ENCODE measurements around the gene EPX. TPM values are rescaled to one million over a fixed set of nuclear protein-coding genes. Genes with fewer than 3 reads are reported as not detected.

EPX gene
- polyA plus RNA-seq, 1 donor from 2014 or later = not detected

DNA sequence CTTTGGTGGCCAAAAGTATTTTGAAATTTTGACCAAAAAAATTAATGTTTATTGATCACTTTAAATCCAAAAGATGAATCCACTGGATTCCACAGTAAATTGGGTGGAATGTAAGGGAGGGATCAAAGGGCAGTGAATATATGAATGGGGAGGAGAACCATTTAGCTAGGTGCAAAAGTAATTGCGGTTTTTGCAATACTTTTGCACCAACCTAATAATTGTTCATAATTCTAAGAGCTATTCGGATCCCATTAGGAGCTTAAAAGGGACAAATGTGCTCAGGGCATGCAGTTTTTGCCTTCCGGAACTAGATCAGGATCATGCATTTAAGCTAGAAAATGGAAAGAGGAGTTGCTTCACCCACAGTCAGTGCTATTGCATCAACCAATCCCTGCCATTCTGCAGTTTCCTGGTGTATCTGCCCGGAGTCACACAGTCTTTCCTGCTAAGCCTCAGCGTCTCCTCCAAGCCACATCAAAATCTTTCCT, 45.7 kb downstream of the EPX start, which contains the start of gene LPO:
Gene LPO (plus strand): TSS at position 438 of the 488 bp plus-strand sequence. CDS start 4,396 bp downstream, outside the sequence.
- no peaks in the 10 kb centered on the region for H4K20me1 ChIP-seq (ENCODE audit: insufficient read depth)
- no peak within 1 kb of the TSS for H3K4me3 ChIP-seq (ENCODE audit: low read length)
- TF ChIP-seq MXI1 (conservative IDR thresholded peaks at IDR 0.05; ENCODE audit: poor library complexity, severe bottlenecking) (no peak), TAF1 (IDR thresholded peaks at IDR 0.05; ENCODE audit: low read depth) (no peak), SMC3 (conservative IDR thresholded peaks at IDR 0.05; ENCODE audit: poor library complexity) (no peak), RAD21 (conservative IDR thresholded peaks at IDR 0.05) (no peak), EZH2 (IDR thresholded peaks at IDR 0.05; ENCODE audit: borderline replicate concordance, insufficient read depth, low read length, poor library complexity, severe bottlenecking) (no peak), POLR2AphosphoS5 (IDR thresholded peaks at IDR 0.05) (no peak), EP300 (conservative IDR thresholded peaks at IDR 0.05; ENCODE audit: poor library complexity, severe bottlenecking) (no peak)
- TF ChIP-seq, protein P1, sequence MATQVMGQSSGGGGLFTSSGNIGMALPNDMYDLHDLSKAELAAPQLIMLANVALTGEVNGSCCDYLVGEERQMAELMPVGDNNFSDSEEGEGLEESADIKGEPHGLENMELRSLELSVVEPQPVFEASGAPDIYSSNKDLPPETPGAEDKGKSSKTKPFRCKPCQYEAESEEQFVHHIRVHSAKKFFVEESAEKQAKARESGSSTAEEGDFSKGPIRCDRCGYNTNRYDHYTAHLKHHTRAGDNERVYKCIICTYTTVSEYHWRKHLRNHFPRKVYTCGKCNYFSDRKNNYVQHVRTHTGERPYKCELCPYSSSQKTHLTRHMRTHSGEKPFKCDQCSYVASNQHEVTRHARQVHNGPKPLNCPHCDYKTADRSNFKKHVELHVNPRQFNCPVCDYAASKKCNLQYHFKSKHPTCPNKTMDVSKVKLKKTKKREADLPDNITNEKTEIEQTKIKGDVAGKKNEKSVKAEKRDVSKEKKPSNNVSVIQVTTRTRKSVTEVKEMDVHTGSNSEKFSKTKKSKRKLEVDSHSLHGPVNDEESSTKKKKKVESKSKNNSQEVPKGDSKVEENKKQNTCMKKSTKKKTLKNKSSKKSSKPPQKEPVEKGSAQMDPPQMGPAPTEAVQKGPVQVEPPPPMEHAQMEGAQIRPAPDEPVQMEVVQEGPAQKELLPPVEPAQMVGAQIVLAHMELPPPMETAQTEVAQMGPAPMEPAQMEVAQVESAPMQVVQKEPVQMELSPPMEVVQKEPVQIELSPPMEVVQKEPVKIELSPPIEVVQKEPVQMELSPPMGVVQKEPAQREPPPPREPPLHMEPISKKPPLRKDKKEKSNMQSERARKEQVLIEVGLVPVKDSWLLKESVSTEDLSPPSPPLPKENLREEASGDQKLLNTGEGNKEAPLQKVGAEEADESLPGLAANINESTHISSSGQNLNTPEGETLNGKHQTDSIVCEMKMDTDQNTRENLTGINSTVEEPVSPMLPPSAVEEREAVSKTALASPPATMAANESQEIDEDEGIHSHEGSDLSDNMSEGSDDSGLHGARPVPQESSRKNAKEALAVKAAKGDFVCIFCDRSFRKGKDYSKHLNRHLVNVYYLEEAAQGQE (IDR thresholded peaks at IDR 0.05; ENCODE audit: borderline replicate concordance) = no peak
- TF ChIP-seq, protein P2, sequence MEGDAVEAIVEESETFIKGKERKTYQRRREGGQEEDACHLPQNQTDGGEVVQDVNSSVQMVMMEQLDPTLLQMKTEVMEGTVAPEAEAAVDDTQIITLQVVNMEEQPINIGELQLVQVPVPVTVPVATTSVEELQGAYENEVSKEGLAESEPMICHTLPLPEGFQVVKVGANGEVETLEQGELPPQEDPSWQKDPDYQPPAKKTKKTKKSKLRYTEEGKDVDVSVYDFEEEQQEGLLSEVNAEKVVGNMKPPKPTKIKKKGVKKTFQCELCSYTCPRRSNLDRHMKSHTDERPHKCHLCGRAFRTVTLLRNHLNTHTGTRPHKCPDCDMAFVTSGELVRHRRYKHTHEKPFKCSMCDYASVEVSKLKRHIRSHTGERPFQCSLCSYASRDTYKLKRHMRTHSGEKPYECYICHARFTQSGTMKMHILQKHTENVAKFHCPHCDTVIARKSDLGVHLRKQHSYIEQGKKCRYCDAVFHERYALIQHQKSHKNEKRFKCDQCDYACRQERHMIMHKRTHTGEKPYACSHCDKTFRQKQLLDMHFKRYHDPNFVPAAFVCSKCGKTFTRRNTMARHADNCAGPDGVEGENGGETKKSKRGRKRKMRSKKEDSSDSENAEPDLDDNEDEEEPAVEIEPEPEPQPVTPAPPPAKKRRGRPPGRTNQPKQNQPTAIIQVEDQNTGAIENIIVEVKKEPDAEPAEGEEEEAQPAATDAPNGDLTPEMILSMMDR (IDR thresholded peaks at IDR 0.05; ENCODE audit: poor library complexity, severe bottlenecking) = no peak
- no peaks in the 10 kb centered on the region for H3F3A ChIP-seq (ENCODE audit: insufficient read depth, low read length, poor library complexity, severe bottlenecking)
- no peaks in the 10 kb centered on the region for H3K9me2 ChIP-seq (ENCODE audit: insufficient read depth, low read length)
- H3K27ac ChIP-seq (ENCODE audit: low read length) = no peak within 1 kb of the TSS
- H3K9ac ChIP-seq (ENCODE audit: low read length) = no peak within 1 kb of the TSS
- H3K36me3 ChIP-seq (ENCODE audit: insufficient read depth, low read length) = no peaks in the 10 kb centered on the region
- no peaks in the 10 kb centered on the region for H3K9me3 ChIP-seq (ENCODE audit: low read length)
- no peaks in the 10 kb centered on the region for H3K79me2 ChIP-seq (replicated peaks; ENCODE audit: insufficient read depth, low read length)
- peaks cover 3% of the 10 kb centered on the region for H3K27me3 ChIP-seq (ENCODE audit: insufficient read depth, low read depth, low read length)
- H3K4me2 ChIP-seq (ENCODE audit: low read length) = no peak within 1 kb of the TSS
- H2AFZ ChIP-seq (ENCODE audit: low read depth, low read length) = no peak within 1 kb of the TSS

DNA sequence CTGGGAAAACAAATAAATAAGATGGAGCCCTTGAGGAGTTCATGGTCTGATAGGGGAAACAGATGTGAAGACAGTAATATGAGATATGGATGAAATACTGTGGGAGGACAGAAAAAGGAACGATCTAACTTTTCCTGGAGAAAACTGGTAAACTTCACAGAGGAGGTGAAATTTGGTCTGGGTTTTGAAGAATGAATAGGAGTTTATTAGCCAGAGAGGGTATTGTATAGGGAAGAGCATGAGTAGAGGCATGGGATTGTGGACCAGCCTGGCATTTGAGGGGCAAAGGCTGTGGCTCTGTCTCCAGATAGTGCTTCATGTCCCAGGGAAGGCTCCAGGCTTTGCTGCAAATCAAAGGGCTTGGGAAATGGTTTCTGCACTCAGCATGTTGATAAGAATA, 47.5 kb downstream of the EPX start:
- Histone ChIP-seq H3K9ac (ENCODE audit: low read length) (no peak overlapping the region), H3K36me3 (ENCODE audit: insufficient read depth, low read length) (no peaks in the 10 kb centered on the region), H2AFZ (ENCODE audit: low read depth, low read length) (no peak overlapping the region), H3K9me3 (ENCODE audit: low read length) (no peaks in the 10 kb centered on the region), H3K4me2 (ENCODE audit: low read length) (no peak overlapping the region), H3K9me2 (ENCODE audit: insufficient read depth, low read length) (no peaks in the 10 kb centered on the region), H3K79me2 (replicated peaks; ENCODE audit: insufficient read depth, low read length) (no peaks in the 10 kb centered on the region), H3K27ac (ENCODE audit: low read length) (no peak overlapping the region), H3K27me3 (ENCODE audit: insufficient read depth, low read depth, low read length) (peaks cover 3% of the 10 kb centered on the region), H3K4me3 (ENCODE audit: low read length) (no peak overlapping the region), H4K20me1 (ENCODE audit: insufficient read depth) (no peaks in the 10 kb centered on the region), H3F3A (ENCODE audit: insufficient read depth, low read length, poor library complexity, severe bottlenecking) (no peaks in the 10 kb centered on the region)
- no peak for TF ChIP-seq MXI1 (conservative IDR thresholded peaks at IDR 0.05; ENCODE audit: poor library complexity, severe bottlenecking)
- no peak for TF ChIP-seq EP300 (conservative IDR thresholded peaks at IDR 0.05; ENCODE audit: poor library complexity, severe bottlenecking)
- TF ChIP-seq EZH2 (IDR thresholded peaks at IDR 0.05; ENCODE audit: borderline replicate concordance, insufficient read depth, low read length, poor library complexity, severe bottlenecking) = no peak
- TF ChIP-seq TAF1 (IDR thresholded peaks at IDR 0.05; ENCODE audit: low read depth) = no peak
- TF ChIP-seq SMC3 (conservative IDR thresholded peaks at IDR 0.05; ENCODE audit: poor library complexity) = no peak
- TF ChIP-seq POLR2AphosphoS5 (IDR thresholded peaks at IDR 0.05) = no peak

Data from neural cell (in vitro differentiated cells).